GM23248 (cell line): ENCODE measurements around the gene PAOX.

ENCODE experiments used
- EZH2 ChIP-seq: fragments of 200-600 bp; sonication (generic); IDR thresholded peaks from 2 replicates; pipeline ENCODE4 v1.6.1; 2018; ENCODE audit warnings: antibody characterized with exemption, mild to moderate bottlenecking; ENCODE audit not compliant: insufficient read depth, poor library complexity, severe bottlenecking
- EZH2phosphoT487 ChIP-seq: fragments of 200-600 bp; sonication (generic); IDR thresholded peaks from 2 replicates; pipeline ENCODE4 v1.6.1; 2018; ENCODE audit warnings: antibody characterized with exemption, moderate library complexity, mild to moderate bottlenecking, low read depth; ENCODE audit not compliant: insufficient read depth

GRCh38 chr10:133401500-133401899, 22.4 kb downstream of the PAOX start:
- no peak for TF ChIP-seq EZH2phosphoT487
- no peak for TF ChIP-seq EZH2
